GM12864 (cell line): ENCODE results near the gene NCF2.

ENCODE experiments used
- DNase-seq: peaks from one replicate; pipeline ENCODE4 v3.0.0-alpha.2; 2011; ENCODE audit warnings: low read depth
- H3K4me3 ChIP-seq: 2 replicates; pipeline ENCODE4 v1.5.1; 2011; ENCODE audit warnings: mild to moderate bottlenecking, low read depth, low read length, control low read depth
- TF ChIP-seq, protein P1 (sequence below): IDR thresholded peaks from 2 replicates; pipeline ENCODE4 v1.5.1; 2011; ENCODE audit warnings: low read depth, mild to moderate bottlenecking, moderate library complexity, low read length, control low read depth, inconsistent platforms; ENCODE audit errors: missing control alignments

The NCF2 gene

GRCh38 chr1:183554577-183554976, 35.7 kb downstream of the NCF2 start:
- H3K4me3 ChIP-seq = no peak overlapping the region
- DNase-seq = no peak
- TF ChIP-seq, protein P1, sequence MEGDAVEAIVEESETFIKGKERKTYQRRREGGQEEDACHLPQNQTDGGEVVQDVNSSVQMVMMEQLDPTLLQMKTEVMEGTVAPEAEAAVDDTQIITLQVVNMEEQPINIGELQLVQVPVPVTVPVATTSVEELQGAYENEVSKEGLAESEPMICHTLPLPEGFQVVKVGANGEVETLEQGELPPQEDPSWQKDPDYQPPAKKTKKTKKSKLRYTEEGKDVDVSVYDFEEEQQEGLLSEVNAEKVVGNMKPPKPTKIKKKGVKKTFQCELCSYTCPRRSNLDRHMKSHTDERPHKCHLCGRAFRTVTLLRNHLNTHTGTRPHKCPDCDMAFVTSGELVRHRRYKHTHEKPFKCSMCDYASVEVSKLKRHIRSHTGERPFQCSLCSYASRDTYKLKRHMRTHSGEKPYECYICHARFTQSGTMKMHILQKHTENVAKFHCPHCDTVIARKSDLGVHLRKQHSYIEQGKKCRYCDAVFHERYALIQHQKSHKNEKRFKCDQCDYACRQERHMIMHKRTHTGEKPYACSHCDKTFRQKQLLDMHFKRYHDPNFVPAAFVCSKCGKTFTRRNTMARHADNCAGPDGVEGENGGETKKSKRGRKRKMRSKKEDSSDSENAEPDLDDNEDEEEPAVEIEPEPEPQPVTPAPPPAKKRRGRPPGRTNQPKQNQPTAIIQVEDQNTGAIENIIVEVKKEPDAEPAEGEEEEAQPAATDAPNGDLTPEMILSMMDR = no peak

DNA sequence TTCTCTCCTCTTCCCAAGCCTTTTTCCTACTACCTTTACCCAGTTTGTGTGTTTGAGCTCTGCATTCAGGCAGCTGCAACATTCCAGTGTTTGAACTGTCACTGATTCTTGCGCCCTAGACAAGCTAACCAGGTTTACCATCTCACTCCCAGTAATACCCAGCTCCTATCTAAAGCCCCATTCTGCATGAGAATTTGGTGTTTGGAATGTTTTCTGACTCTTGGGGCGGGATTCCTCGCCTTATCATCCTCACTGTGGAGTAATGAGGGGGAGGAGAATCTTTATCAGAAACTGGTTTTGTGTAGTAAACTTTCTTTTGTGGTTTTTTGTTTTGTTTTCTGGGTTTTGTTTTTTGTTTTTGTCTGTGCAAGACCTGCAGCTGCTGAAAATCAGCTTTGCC, 36.5 kb downstream of the NCF2 start:
- TF ChIP-seq, protein P1 = no peak

DNA sequence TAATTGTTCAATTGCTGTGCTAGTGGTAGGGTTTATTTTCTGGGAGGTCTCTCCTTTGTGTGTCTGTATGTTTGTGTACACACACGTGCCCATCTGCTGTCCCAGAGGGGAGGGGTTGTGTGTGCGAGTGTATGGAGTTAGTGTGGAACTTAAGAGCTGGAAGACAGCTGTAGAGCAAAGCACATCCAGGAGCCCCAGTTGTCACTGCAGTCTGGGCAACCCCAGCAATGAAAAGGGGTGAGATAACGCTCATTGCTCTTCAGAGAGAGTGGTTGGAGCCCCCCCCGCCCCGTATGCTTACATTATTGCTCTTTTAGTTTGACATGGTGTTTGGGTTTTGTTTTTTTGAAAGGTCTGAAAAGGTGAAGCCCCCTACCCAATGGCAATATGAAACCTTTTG, 36.9 kb downstream of the NCF2 start:
- no peak for DNase-seq
- no peak overlapping the region for H3K4me3 ChIP-seq
- TF ChIP-seq, protein P1 = no peak

More for the DNA sequence above, 36.5 kb downstream of the NCF2 start:
- no peak for DNase-seq
- H3K4me3 ChIP-seq = no peak overlapping the region

GRCh38 chr1:183552891-183553290, 37.4 kb downstream of the NCF2 start:
- H3K4me3 ChIP-seq = no peak overlapping the region
- no peak for DNase-seq
- TF ChIP-seq, protein P1 = no peak

DNA sequence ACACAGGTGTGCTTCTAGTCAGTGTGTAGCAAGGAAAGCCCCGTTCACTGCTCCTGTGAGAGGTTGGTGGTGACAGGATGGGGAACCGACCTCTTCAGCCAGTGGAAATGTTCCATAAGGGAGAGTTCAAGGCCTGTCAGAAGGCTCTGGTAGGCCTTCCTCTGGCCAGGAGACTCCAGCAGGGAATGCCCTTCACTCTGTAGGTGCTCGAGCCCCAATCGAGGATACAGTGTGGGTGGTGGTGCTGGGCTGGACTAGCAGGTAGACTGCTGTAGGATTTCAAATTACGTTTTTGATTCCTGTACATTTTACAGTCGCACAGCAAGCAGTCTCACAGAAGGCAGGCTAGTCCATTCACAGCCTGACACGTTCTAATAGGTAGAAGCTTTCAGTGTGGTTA, 37.8 kb downstream of the NCF2 start:
- no peak for DNase-seq
- TF ChIP-seq, protein P1 = no peak

GRCh38 chr1:183551924-183552323, 38.3 kb downstream of the NCF2 start:
- no peak for DNase-seq
- TF ChIP-seq, protein P1 = no peak
- no peak overlapping the region for H3K4me3 ChIP-seq

More for the DNA sequence above, 37.8 kb downstream of the NCF2 start:
- no peak overlapping the region for H3K4me3 ChIP-seq

- TF ChIP-seq, protein P1 = no peak
- no peak overlapping the region for H3K4me3 ChIP-seq
- no peak for DNase-seq
Observed at GRCh38 chr1:183550915-183551314, 39.3 kb downstream of the NCF2 start.
